Measurements from ENCODE around the gene TMED4.

Gene TMED4

GRCh38 chr7:44581879-44582603 lies at the start of gene TMED4:
TMED4 (minus strand) TSS chr7:44582231; CDS start chr7:44582206, 25 bp downstream.
- peak; percentile 99 for DNase-seq

- no peak for DNase-seq
Observed at GRCh38 chr7:44631458-44632115, 49.6 kb upstream of the TMED4 start.

- no peak for DNase-seq
Observed at GRCh38 chr7:44630792-44631457, 48.9 kb upstream of the TMED4 start.

GRCh38 chr7:44629829-44630522 lies 47.9 kb upstream of the TMED4 start:
- no peak for DNase-seq

GRCh38 chr7:44626620-44627019 lies 44.6 kb upstream of the TMED4 start:
- DNase-seq, result no peak

- peak; percentile 28 for DNase-seq
Observed at GRCh38 chr7:44625526-44626471, 43.8 kb upstream of the TMED4 start.

- no peak for DNase-seq
Observed at GRCh38 chr7:44624318-44624717, 42.3 kb upstream of the TMED4 start.

- DNase-seq, result no peak
Observed at GRCh38 chr7:44622342-44623151, 40.5 kb upstream of the TMED4 start.

GRCh38 chr7:44621750-44622103 lies 39.7 kb upstream of the TMED4 start:
- DNase-seq, result no peak

- no peak for DNase-seq
Observed at GRCh38 chr7:44621034-44621749, 39.2 kb upstream of the TMED4 start.

GRCh38 chr7:44618753-44619152 lies 36.7 kb upstream of the TMED4 start:
- DNase-seq, result peak; percentile 86

- no peak for DNase-seq
Observed at GRCh38 chr7:44618045-44618444, 36.0 kb upstream of the TMED4 start.

- DNase-seq, result no peak
Observed at GRCh38 chr7:44617225-44617890, 35.3 kb upstream of the TMED4 start.

GRCh38 chr7:44616545-44616944 lies 34.5 kb upstream of the TMED4 start:
- no peak for DNase-seq

GRCh38 chr7:44615793-44616192 lies 33.8 kb upstream of the TMED4 start:
- no peak for DNase-seq

- no peak for DNase-seq
Observed at GRCh38 chr7:44615149-44615611, 33.1 kb upstream of the TMED4 start.

GRCh38 chr7:44609829-44610228 lies 27.8 kb upstream of the TMED4 start:
- DNase-seq, result no peak

- no peak for DNase-seq
Observed at GRCh38 chr7:44608916-44609648, 27.1 kb upstream of the TMED4 start.
